ENCODE data around the gene PHACTR2. TPM values are rescaled to one million over a fixed set of nuclear protein-coding genes. Genes with fewer than 3 reads are reported as not detected.

PHACTR2 gene
- total and polyA plus RNA-seq, 10 of the 15 experiments (the other 5 are each of a cell fraction or from before 2014, with no cell fraction given), result 1.4 to 19.1 (median 5.3) TPM

DNA sequence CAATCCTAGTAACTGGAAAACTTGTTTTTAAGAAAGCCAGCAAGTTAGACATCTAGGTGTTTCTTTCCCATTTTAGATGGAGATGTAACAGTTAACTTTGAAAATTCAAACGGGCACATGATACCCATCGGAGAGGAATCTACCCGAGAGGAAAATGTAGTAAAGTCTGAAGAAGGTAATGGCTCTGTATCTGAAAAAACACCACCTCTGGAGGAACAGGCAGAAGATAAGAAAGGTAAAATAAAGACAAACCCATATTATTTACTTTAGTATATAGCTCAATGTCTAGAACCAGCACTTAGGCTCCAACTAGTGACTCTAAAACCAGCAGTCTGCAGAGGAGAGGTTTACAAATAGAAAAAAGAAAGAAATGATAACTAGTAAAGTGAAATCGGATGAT lies 75.9 kb downstream of the PHACTR2 start:
- no peak for TF ChIP-seq DPF2 (IDR thresholded peaks at IDR 0.05)
- TF ChIP-seq RB1 (IDR thresholded peaks at IDR 0.05; ENCODE audit: borderline replicate concordance), result no peak
- no peak for TF ChIP-seq NFXL1 (IDR thresholded peaks at IDR 0.05; ENCODE audit: borderline replicate concordance)
- no peak for TF ChIP-seq SMAD1 (IDR thresholded peaks at IDR 0.05; ENCODE audit: low read depth, partially characterized antibody)
- TF ChIP-seq RAD51 (IDR thresholded peaks at IDR 0.05), result no peak
- TF ChIP-seq, protein P1, sequence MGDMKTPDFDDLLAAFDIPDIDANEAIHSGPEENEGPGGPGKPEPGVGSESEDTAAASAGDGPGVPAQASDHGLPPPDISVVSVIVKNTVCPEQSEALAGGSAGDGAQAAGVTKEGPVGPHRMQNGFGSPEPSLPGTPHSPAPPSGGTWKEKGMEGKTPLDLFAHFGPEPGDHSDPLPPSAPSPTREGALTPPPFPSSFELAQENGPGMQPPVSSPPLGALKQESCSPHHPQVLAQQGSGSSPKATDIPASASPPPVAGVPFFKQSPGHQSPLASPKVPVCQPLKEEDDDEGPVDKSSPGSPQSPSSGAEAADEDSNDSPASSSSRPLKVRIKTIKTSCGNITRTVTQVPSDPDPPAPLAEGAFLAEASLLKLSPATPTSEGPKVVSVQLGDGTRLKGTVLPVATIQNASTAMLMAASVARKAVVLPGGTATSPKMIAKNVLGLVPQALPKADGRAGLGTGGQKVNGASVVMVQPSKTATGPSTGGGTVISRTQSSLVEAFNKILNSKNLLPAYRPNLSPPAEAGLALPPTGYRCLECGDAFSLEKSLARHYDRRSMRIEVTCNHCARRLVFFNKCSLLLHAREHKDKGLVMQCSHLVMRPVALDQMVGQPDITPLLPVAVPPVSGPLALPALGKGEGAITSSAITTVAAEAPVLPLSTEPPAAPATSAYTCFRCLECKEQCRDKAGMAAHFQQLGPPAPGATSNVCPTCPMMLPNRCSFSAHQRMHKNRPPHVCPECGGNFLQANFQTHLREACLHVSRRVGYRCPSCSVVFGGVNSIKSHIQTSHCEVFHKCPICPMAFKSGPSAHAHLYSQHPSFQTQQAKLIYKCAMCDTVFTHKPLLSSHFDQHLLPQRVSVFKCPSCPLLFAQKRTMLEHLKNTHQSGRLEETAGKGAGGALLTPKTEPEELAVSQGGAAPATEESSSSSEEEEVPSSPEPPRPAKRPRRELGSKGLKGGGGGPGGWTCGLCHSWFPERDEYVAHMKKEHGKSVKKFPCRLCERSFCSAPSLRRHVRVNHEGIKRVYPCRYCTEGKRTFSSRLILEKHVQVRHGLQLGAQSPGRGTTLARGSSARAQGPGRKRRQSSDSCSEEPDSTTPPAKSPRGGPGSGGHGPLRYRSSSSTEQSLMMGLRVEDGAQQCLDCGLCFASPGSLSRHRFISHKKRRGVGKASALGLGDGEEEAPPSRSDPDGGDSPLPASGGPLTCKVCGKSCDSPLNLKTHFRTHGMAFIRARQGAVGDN (IDR thresholded peaks at IDR 0.05), result no peak
- TF ChIP-seq, protein P2, sequence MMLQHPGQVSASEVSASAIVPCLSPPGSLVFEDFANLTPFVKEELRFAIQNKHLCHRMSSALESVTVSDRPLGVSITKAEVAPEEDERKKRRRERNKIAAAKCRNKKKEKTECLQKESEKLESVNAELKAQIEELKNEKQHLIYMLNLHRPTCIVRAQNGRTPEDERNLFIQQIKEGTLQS (IDR thresholded peaks at IDR 0.05; ENCODE audit: borderline replicate concordance, extremely low read depth, low read depth, low read length), result no peak
- no peak for TF ChIP-seq JUND (IDR thresholded peaks at IDR 0.05; ENCODE audit: low read depth, low read length)
- TF ChIP-seq ESRRA (IDR thresholded peaks at IDR 0.05; ENCODE audit: low read length), result no peak
- no peak for TF ChIP-seq CBX3 (IDR thresholded peaks at IDR 0.05; ENCODE audit: borderline replicate concordance, low read depth)
- TF ChIP-seq SMARCA5 (IDR thresholded peaks at IDR 0.05), result no peak
- no peak for TF ChIP-seq ZNF622 (IDR thresholded peaks at IDR 0.05)
- no peak for TF ChIP-seq GABPA (IDR thresholded peaks at IDR 0.05; ENCODE audit: low read depth)
- TF ChIP-seq, protein P3, sequence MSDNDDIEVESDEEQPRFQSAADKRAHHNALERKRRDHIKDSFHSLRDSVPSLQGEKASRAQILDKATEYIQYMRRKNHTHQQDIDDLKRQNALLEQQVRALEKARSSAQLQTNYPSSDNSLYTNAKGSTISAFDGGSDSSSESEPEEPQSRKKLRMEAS (IDR thresholded peaks at IDR 0.05; ENCODE audit: low read depth, low read length), result no peak
- TF ChIP-seq FOXM1 (IDR thresholded peaks at IDR 0.05; ENCODE audit: low read depth, low read length), result no peak
- TF ChIP-seq NRF1 (conservative IDR thresholded peaks at IDR 0.05; ENCODE audit: low read depth, low read length), result no peak
- no peak overlapping the region for H3K4me2 ChIP-seq (ENCODE audit: control insufficient read depth, insufficient read depth)
- intact Hi-C loops (cut with micrococcal nuclease; ENCODE audit: unreplicated experiment), result no loop called here
- DNase-seq (ENCODE audit: low read depth, low spot score) (no peak), FAIRE-seq (no peak), ATAC-seq (no peak)
- H2AFZ ChIP-seq (ENCODE audit: control insufficient read depth, low read depth, low read length), result no peak overlapping the region
- POLR2A ChIA-PET, result interaction anchor here (0.5 kb wide), 1 partner anchor 151 kb away, joined by 6 read pairs; no protein-coding TSS in a partner anchor
- no TSS peak for BruUV-seq (replicated peaks)
- no peaks in the 10 kb centered on the region for H4K20me1 ChIP-seq (ENCODE audit: control insufficient read depth, insufficient read depth)
- H3K9ac ChIP-seq (ENCODE audit: control insufficient read depth, insufficient read depth, low read length), result no peak overlapping the region
- no peaks in the 10 kb centered on the region for H3K9me3 ChIP-seq (replicated peaks; ENCODE audit: control insufficient read depth, insufficient read depth, low read length)
- RAD21 ChIA-PET (ENCODE audit: unreplicated experiment), result no interaction called here
- H3K79me2 ChIP-seq (ENCODE audit: control insufficient read depth, insufficient read depth, low read length), result no peaks in the 10 kb centered on the region
- SMC1A ChIA-PET (ENCODE audit: uncharacterized antibody, unreplicated experiment), result no interaction called here
- H3K4me1 ChIP-seq (ENCODE audit: control insufficient read depth, insufficient read depth, low read length), result no peaks in the 10 kb centered on the region
- CTCF ChIA-PET, result interaction anchor here (0.7 kb wide), 1 partner anchor 260 kb away, joined by 3 read pairs; no protein-coding TSS in a partner anchor
- in situ Hi-C loops (cut with MboI), result no loop called here
- no peak overlapping the region for H3K4me3 ChIP-seq
- no peaks in the 10 kb centered on the region for H3K36me3 ChIP-seq (ENCODE audit: control insufficient read depth in 2 of 2, insufficient read depth in 2 of 2, low read length in 1 of 2)
- H3K27ac ChIP-seq (ENCODE audit: control insufficient read depth, insufficient read depth), result no peak overlapping the region
- no peaks in the 10 kb centered on the region for H3K27me3 ChIP-seq (replicated peaks in 1 of 2; ENCODE audit: control insufficient read depth in 2 of 2, insufficient read depth in 2 of 2, low read length in 1 of 2)
- 81% methylated on average over 4 of the region's 4 CpGs for WGBS (ENCODE audit: insufficient coverage, insufficient replicate concordance, low lambda C conversion rate, missing lambda C conversion rate)
